Measurements from ENCODE around the gene BGLAP. TPM values are rescaled to one million over a fixed set of nuclear protein-coding genes. Genes with fewer than 3 reads are reported as not detected.

Gene BGLAP
- total RNA-seq, 1 experiment from 2014 or later, result 2.3 TPM

DNA sequence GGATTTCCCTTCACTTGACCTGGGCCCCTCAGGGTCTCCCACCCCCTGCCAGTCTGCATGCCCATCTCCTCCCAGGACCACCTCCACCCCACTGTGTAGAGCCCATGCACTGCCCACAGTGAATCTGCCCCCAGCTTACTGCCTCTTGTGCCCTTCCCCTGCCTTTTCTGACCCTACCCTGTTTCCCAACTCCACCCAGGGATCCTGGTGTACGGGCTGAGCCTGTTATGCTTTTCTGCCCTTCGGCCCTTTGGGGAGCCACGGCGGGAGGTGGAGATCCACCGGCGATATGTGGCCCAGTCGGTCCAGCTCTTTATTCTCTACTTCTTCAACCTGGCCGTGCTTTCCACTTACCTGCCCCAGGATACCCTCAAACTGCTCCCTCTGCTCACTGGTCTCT, 44.1 kb downstream of the BGLAP start:
- no peak overlapping the region for H3K27ac Mint-ChIP-seq
- no peaks in the 10 kb centered on the region for H3K36me3 Mint-ChIP-seq
- no peak overlapping the region for H3K4me3 Mint-ChIP-seq
- peaks cover 22% of the 10 kb centered on the region for H3K4me1 Mint-ChIP-seq
- no peak for TF ChIP-seq ZNF423 (CRISPR knock-in tag; IDR thresholded peaks at IDR 0.05)
- TF ChIP-seq, protein P1, sequence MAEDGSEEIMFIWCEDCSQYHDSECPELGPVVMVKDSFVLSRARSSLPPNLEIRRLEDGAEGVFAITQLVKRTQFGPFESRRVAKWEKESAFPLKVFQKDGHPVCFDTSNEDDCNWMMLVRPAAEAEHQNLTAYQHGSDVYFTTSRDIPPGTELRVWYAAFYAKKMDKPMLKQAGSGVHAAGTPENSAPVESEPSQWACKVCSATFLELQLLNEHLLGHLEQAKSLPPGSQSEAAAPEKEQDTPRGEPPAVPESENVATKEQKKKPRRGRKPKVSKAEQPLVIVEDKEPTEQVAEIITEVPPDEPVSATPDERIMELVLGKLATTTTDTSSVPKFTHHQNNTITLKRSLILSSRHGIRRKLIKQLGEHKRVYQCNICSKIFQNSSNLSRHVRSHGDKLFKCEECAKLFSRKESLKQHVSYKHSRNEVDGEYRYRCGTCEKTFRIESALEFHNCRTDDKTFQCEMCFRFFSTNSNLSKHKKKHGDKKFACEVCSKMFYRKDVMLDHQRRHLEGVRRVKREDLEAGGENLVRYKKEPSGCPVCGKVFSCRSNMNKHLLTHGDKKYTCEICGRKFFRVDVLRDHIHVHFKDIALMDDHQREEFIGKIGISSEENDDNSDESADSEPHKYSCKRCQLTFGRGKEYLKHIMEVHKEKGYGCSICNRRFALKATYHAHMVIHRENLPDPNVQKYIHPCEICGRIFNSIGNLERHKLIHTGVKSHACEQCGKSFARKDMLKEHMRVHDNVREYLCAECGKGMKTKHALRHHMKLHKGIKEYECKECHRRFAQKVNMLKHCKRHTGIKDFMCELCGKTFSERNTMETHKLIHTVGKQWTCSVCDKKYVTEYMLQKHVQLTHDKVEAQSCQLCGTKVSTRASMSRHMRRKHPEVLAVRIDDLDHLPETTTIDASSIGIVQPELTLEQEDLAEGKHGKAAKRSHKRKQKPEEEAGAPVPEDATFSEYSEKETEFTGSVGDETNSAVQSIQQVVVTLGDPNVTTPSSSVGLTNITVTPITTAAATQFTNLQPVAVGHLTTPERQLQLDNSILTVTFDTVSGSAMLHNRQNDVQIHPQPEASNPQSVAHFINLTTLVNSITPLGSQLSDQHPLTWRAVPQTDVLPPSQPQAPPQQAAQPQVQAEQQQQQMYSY (CRISPR knock-in tag; IDR thresholded peaks at IDR 0.05), result no peak
- no peak for TF ChIP-seq ZBTB21 (CRISPR knock-in tag; IDR thresholded peaks at IDR 0.05; ENCODE audit: borderline replicate concordance)
- DNase-seq (ENCODE audit: low spot score), result no peak
- ChIA-PET POLR2A (no interaction called here), CTCF (no interaction called here)
- no peaks in the 10 kb centered on the region for H3K27me3 Mint-ChIP-seq (ENCODE audit: low read depth)
- no peaks in the 10 kb centered on the region for H3K9me3 Mint-ChIP-seq
- no peak for ATAC-seq

DNA sequence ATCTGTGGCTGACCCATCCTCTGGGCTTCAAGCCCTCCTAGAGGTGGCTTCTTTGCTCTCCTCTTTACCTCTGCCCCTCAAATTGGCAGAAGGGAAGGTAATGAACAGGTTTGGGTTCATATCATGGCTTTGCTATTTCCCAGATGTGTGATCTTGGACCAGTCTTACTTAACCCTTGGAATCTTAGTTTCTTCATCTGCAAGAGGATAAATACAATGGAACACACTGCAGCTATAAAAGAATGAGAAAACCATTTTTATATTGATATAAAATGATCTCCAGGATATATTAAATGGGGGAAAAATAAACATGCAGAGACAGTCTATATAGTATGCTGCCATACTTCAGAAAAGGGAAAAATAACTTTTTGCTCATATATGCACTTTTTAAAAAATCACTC, 47.9 kb downstream of the BGLAP start:
- TF ChIP-seq, protein P2, sequence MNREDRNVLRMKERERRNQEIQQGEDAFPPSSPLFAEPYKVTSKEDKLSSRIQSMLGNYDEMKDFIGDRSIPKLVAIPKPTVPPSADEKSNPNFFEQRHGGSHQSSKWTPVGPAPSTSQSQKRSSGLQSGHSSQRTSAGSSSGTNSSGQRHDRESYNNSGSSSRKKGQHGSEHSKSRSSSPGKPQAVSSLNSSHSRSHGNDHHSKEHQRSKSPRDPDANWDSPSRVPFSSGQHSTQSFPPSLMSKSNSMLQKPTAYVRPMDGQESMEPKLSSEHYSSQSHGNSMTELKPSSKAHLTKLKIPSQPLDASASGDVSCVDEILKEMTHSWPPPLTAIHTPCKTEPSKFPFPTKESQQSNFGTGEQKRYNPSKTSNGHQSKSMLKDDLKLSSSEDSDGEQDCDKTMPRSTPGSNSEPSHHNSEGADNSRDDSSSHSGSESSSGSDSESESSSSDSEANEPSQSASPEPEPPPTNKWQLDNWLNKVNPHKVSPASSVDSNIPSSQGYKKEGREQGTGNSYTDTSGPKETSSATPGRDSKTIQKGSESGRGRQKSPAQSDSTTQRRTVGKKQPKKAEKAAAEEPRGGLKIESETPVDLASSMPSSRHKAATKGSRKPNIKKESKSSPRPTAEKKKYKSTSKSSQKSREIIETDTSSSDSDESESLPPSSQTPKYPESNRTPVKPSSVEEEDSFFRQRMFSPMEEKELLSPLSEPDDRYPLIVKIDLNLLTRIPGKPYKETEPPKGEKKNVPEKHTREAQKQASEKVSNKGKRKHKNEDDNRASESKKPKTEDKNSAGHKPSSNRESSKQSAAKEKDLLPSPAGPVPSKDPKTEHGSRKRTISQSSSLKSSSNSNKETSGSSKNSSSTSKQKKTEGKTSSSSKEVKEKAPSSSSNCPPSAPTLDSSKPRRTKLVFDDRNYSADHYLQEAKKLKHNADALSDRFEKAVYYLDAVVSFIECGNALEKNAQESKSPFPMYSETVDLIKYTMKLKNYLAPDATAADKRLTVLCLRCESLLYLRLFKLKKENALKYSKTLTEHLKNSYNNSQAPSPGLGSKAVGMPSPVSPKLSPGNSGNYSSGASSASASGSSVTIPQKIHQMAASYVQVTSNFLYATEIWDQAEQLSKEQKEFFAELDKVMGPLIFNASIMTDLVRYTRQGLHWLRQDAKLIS (CRISPR knock-in tag; IDR thresholded peaks at IDR 0.05; ENCODE audit: borderline replicate concordance), result no peak
- no peak for TF ChIP-seq SOX15 (CRISPR knock-in tag; IDR thresholded peaks at IDR 0.05)
- peaks cover 4% of the 10 kb centered on the region for H3K4me1 Mint-ChIP-seq
- CTCF ChIA-PET, result interaction anchor here (0.7 kb wide), 1 partner anchor 70 kb away, joined by 3 read pairs; no protein-coding TSS in a partner anchor
- ATAC-seq, result no peak
- H3K27me3 Mint-ChIP-seq (ENCODE audit: low read depth), result no peaks in the 10 kb centered on the region
- no peaks in the 10 kb centered on the region for H3K9me3 Mint-ChIP-seq
- H3K27ac Mint-ChIP-seq, result no peak overlapping the region
- POLR2A ChIA-PET, result interaction anchor here (0.6 kb wide), 1 partner anchor 156 kb away, joined by 4 read pairs; no protein-coding TSS in a partner anchor
- H3K36me3 Mint-ChIP-seq, result no peaks in the 10 kb centered on the region
- no peak for DNase-seq (ENCODE audit: low spot score)
- H3K4me3 Mint-ChIP-seq, result no peak overlapping the region

DNA sequence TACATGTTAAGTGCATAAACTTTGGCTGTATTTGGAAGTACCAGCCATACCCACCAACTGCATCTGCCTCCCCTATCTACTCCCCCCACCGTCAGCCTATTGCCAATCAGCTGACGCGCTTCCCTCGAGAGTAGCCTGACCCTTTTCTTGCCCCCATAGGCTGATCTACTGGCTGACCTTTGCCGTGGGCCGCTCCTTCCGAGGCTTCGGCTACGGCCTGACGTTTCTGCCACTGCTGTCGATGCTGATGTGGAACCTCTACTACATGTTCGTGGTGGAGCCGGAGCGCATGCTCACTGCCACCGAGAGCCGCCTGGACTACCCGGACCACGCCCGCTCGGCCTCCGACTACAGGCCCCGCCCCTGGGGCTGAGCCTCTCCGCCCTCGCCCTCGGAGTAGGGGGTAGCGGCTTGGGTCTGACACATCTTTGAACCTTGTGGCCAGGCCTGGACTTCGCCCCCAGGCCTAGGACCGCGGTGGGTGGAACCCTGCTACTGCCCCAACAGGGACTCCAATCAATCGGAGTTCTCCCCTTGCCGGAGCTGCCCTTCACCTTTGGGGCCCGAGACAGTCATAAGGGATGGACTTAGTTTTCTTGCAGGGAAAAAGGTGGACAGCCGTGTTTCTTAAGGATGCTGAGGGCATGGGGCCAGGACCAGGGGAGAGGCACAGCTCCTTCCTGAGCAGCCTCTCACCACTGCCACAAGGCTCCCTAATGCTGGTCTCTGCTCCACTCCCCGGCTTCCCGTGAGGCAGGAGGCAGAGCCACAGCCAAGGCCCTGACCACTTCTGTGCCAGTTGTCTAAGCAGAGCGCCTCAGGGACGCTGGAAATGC, 49.5 kb downstream of the BGLAP start:
- Mint-ChIP-seq H3K4me3 (peak overlapping the region; percentile 90), H3K9me3 (no peaks in the 10 kb centered on the region), H3K4me1 (peaks cover 7% of the 10 kb centered on the region), H3K27me3 (ENCODE audit: low read depth) (no peaks in the 10 kb centered on the region), H3K27ac (peak overlapping the region; percentile 97), H3K36me3 (no peaks in the 10 kb centered on the region)
- CTCF ChIA-PET, result no interaction called here
- ATAC-seq (peak; percentile 99), DNase-seq (ENCODE audit: low spot score) (peak; percentile 94)
- POLR2A ChIA-PET, result interaction anchor here (0.6 kb wide), 1 partner anchor 314 kb away, joined by 6 read pairs; no protein-coding TSS in a partner anchor
- peak; percentile 59; the same call in 1 of the 2 replicates for TF ChIP-seq SP1 (CRISPR knock-in tag; conservative IDR thresholded peaks at IDR 0.05)
- TF ChIP-seq, protein P3, sequence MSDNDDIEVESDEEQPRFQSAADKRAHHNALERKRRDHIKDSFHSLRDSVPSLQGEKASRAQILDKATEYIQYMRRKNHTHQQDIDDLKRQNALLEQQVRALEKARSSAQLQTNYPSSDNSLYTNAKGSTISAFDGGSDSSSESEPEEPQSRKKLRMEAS (CRISPR knock-in tag; IDR thresholded peaks at IDR 0.05), result peak; percentile 68
- TF ChIP-seq, protein P4, sequence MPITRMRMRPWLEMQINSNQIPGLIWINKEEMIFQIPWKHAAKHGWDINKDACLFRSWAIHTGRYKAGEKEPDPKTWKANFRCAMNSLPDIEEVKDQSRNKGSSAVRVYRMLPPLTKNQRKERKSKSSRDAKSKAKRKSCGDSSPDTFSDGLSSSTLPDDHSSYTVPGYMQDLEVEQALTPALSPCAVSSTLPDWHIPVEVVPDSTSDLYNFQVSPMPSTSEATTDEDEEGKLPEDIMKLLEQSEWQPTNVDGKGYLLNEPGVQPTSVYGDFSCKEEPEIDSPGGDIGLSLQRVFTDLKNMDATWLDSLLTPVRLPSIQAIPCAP (CRISPR knock-in tag; IDR thresholded peaks at IDR 0.05), result no peak
- peak; percentile 53; the same call in 1 of the 2 replicates for TF ChIP-seq GABPB1 (CRISPR knock-in tag; IDR thresholded peaks at IDR 0.05)

Other genes with a start within 250 kb of the BGLAP start
- gene SSR2, start 221.2 kb upstream of the BGLAP start, total RNA-seq (2021), result 172 to 175 TPM (median 174 TPM) in 3 replicates
- 35.0 to 37.3 TPM (median 36.3 TPM) in 3 replicates for gene UBQLN4, start 188.4 kb upstream of the BGLAP start, total RNA-seq (2021)
- 62.4 to 75.7 TPM (median 73.8 TPM) in 3 replicates for gene LAMTOR2, start 187.4 kb upstream of the BGLAP start, total RNA-seq (2021)
- 61.9 to 82.8 TPM (median 82.5 TPM) in 3 replicates for gene RAB25, start 181.0 kb upstream of the BGLAP start, total RNA-seq (2021)
- 66.3 to 79.1 TPM (median 70.6 TPM) in 3 replicates for gene MEX3A, start 159.7 kb upstream of the BGLAP start, total RNA-seq (2021)
- gene LMNA, start 127.5 kb upstream of the BGLAP start, total RNA-seq (2021), result 40.7 to 68.8 TPM (median 46.2 TPM) in 3 replicates
- gene SEMA4A, start 88.6 kb upstream of the BGLAP start, total RNA-seq (2021), result 6.9 to 12.4 TPM (median 8.7 TPM) in 3 replicates
- gene SLC25A44, start 48.1 kb upstream of the BGLAP start, total RNA-seq (2021), result 17.9 to 29.1 TPM (median 19.7 TPM) in 3 replicates
- 112 to 129 TPM (median 115 TPM) in 3 replicates for gene PMF1, start 29.2 kb upstream of the BGLAP start, total RNA-seq (2021)
- 5.9 to 7.9 TPM (median 6.5 TPM) in 3 replicates for gene PAQR6, start 5.9 kb downstream of the BGLAP start, total RNA-seq (2021)
- gene SMG5, start 40.6 kb downstream of the BGLAP start, total RNA-seq (2021), result 87.7 to 109 TPM (median 91.1 TPM) in 3 replicates
- 2.2 to 2.7 TPM (median 2.4 TPM) in 3 replicates for gene TMEM79, start 42.1 kb downstream of the BGLAP start, total RNA-seq (2021)
- 53.7 to 60.3 TPM (median 58.7 TPM) in 3 replicates for gene GLMP, start 53.5 kb downstream of the BGLAP start, total RNA-seq (2021)
- gene VHLL, start 57.1 kb downstream of the BGLAP start, total RNA-seq (2021), result 0.39 TPM in 1 of 3 replicates, not detected in the others
- gene CCT3, start 96.1 kb downstream of the BGLAP start, total RNA-seq (2021), result 411 to 479 TPM (median 429 TPM) in 3 replicates
- 1.8 to 2.7 TPM (median 2.2 TPM) in 3 replicates for gene TSACC, start 96.3 kb downstream of the BGLAP start, total RNA-seq (2021)
- 1.7 to 2.3 TPM (median 1.9 TPM) in 3 replicates for gene RHBG, start 127.0 kb downstream of the BGLAP start, total RNA-seq (2021)

Measured in WTC11 (cell line).